Ascending aorta (tissue), 2 donors: ENCODE data around the gene MYMX. TPM values are rescaled to one million over a fixed set of nuclear protein-coding genes. Genes with fewer than 3 reads are reported as not detected.
"Not testable (repeated sequence)": the region's sequence is repeated elsewhere in the genome, so short reads cannot be mapped to it uniquely, and the experiment has no call there.

Source experiments
- DNase-seq, 2 donors: peaks; one replicate each; pipeline ENCODE4 v3.0.0-alpha.2; 2019; ENCODE audit warnings: low spot score in 2 of 2
- H3K27ac ChIP-seq, 2 donors: fragments of 200-600 bp; sonication (generic); one replicate each; pipeline ENCODE4 v1.5.1; 2016 to 2017; ENCODE audit warnings: mild to moderate bottlenecking in 1 of 2
- H3K27me3 ChIP-seq: fragments of 200-600 bp; sonication (generic); one replicate; pipeline ENCODE4 v1.5.1; 2017
- H3K36me3 ChIP-seq, 2 donors: fragments of 200-600 bp; sonication (generic); one replicate each; pipeline ENCODE4 v1.5.1; 2016
- H3K4me1 ChIP-seq, 2 donors: fragments of 200-600 bp; sonication (generic); one replicate each; pipeline ENCODE4 v1.5.1; 2016 to 2017; ENCODE audit warnings: mild to moderate bottlenecking in 1 of 2
- H3K4me3 ChIP-seq, 2 donors: fragments of 200-600 bp; sonication (generic); one replicate each; pipeline ENCODE4 v1.5.1; 2016 to 2017; ENCODE audit warnings: mild to moderate bottlenecking in 1 of 2
- H3K9me3 ChIP-seq, 2 donors: fragments of 200-600 bp; sonication (generic); one replicate each; pipeline ENCODE4 v1.5.1; 2016
- intact Hi-C: fragments of 100-400 bp; cut with DNase I; formaldehyde crosslinking; loops from one replicate; pipeline ENCODE4 v1.15.1; 2023
- total RNA-seq: library from RNA; depleted of rRNA; stranded (reverse); fragments of >200 nt; gene quantifications from one replicate; pipeline ENCODE4 v1.1.0, GENCODE V29; 2016
- TF ChIP-seq, protein P1 (sequence below), 3 experiments: fragments of 200-600 bp in 2 of 3; fragments of 450-650 bp in 1 of 3; sonication (generic) in 2 of 3; IDR thresholded peaks; one replicate each; pipeline ENCODE4 v1.5.1; 2016 to 2019; ENCODE audit warnings: antibody characterized with exemption in 3 of 3, mild to moderate bottlenecking in 1 of 3, moderate library complexity in 1 of 3

MYMX gene
- total RNA-seq, 1 donor from 2014 or later, result 13.9 TPM

DNA sequence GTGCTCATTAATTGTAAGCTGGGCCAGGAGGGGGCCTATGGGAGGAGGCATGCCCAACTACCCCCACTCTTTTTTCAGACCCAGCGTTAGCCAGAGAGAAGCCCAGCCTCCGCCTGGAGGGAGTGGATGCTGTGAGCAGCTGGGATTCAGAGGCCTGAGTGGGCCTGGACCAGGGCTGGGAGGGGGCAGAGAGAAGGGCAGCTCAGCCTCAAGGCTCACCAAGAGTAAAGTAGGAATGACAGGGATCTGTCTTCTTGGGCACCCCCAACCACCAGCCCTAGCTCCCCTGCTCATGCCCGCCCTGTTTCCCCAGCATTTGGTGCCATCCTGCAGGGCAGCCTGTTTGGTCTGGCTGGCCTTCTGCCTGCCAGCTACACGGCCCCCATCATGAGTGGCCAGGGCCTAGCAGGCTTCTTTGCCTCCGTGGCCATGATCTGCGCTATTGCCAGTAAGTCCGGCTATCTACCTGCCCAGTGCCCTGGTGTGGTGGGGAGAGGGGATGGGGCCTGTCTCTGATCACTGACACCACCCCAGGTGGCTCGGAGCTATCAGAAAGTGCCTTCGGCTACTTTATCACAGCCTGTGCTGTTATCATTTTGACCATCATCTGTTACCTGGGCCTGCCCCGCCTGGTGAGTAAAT lies 13.4 kb downstream of the MYMX start:
- intact Hi-C loops, result no loop called here
- H3K4me1 ChIP-seq, result peaks cover 43 to 60% of the 10 kb centered on the region in 2 donors
- H3K4me3 ChIP-seq, result no peak overlapping the region
- TF ChIP-seq, protein P1, sequence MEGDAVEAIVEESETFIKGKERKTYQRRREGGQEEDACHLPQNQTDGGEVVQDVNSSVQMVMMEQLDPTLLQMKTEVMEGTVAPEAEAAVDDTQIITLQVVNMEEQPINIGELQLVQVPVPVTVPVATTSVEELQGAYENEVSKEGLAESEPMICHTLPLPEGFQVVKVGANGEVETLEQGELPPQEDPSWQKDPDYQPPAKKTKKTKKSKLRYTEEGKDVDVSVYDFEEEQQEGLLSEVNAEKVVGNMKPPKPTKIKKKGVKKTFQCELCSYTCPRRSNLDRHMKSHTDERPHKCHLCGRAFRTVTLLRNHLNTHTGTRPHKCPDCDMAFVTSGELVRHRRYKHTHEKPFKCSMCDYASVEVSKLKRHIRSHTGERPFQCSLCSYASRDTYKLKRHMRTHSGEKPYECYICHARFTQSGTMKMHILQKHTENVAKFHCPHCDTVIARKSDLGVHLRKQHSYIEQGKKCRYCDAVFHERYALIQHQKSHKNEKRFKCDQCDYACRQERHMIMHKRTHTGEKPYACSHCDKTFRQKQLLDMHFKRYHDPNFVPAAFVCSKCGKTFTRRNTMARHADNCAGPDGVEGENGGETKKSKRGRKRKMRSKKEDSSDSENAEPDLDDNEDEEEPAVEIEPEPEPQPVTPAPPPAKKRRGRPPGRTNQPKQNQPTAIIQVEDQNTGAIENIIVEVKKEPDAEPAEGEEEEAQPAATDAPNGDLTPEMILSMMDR (IDR thresholded peaks at IDR 0.05), result no peak
- H3K27me3 ChIP-seq, result no peaks in the 10 kb centered on the region
- H3K27ac ChIP-seq, result peak overlapping the region; percentile 80 to 100
- peaks cover 38 to 56% of the 10 kb centered on the region in 2 donors for H3K36me3 ChIP-seq
- no peak for DNase-seq
- H3K9me3 ChIP-seq, result no peaks in the 10 kb centered on the region

DNA sequence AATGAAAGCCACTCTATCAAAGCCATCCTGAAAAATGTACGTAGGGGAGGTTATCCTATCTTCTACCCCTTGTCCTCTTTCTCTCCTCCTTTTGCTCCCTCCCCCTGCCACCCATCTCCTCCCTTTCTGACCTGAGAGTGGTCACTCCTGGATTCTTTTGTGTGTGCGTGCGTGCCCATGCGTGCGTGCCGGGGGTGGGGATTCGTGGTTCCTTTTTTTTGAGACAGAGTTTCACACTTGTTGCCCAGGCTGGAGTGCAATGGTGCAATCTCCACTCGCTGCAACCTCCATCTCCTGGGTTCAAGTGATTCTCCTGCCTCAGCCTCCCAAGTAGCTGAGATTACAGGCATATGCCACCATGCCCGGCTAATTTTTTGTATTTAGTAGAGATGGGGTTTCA lies 14.7 kb downstream of the MYMX start:
- H3K4me3 ChIP-seq, H3K27me3 ChIP-seq, H3K9me3 ChIP-seq, intact Hi-C loops, DNase-seq: not testable (repeated sequence)
- peak overlapping the region; percentile 80 to 100 for H3K27ac ChIP-seq
- peaks cover 34 to 58% of the 10 kb centered on the region in 2 donors for H3K4me1 ChIP-seq
- H3K36me3 ChIP-seq, result peaks cover 42 to 65% of the 10 kb centered on the region in 2 donors

DNA sequence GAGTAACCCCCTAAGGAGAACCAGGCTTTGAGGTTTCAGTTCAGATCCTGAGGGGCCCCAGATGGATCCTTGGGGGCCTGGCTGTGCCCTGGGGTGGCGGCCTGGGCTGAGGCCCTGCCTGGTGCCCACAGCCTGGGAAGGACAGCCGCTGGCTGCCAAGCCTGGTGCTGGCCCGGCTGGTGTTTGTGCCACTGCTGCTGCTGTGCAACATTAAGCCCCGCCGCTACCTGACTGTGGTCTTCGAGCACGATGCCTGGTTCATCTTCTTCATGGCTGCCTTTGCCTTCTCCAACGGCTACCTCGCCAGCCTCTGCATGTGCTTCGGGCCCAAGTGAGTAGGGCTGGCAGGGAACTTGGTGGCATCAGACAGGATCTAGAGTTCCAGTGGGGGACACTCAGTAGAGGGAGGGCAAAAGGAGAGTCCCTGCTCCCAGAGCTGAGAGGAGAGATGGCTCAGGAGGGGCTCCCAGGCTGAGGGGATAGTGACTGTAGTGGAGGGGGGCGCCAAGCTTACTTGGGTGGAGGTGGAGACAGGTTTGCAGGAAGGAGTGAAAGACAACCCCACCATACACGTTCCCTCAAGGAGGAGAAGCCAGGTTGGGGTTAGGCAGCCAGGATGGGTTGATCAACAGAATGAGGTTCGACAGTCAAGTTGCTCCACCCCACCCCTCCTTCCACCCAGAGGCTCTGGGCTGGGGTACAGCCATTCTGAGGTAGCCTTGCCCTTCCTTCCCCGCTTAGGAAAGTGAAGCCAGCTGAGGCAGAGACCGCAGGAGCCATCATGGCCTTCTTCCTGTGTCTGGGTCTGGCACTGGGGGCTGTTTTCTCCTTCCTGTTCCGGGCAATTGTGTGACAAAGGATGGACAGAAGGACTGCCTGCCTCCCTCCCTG lies 16.2 kb downstream of the MYMX start:
- no peaks in the 10 kb centered on the region for H3K27me3 ChIP-seq
- H3K9me3 ChIP-seq, result no peaks in the 10 kb centered on the region
- TF ChIP-seq, protein P1 (IDR thresholded peaks at IDR 0.05), result no peak
- H3K4me1 ChIP-seq, result peaks cover 26 to 58% of the 10 kb centered on the region in 2 donors
- no peak for DNase-seq
- peak overlapping the region in 1 of 2 donors; percentile 18 for H3K4me3 ChIP-seq
- peaks cover 42 to 65% of the 10 kb centered on the region in 2 donors for H3K36me3 ChIP-seq
- peak overlapping the region; percentile 80 to 100 for H3K27ac ChIP-seq
- intact Hi-C loops, result no loop called here

DNA sequence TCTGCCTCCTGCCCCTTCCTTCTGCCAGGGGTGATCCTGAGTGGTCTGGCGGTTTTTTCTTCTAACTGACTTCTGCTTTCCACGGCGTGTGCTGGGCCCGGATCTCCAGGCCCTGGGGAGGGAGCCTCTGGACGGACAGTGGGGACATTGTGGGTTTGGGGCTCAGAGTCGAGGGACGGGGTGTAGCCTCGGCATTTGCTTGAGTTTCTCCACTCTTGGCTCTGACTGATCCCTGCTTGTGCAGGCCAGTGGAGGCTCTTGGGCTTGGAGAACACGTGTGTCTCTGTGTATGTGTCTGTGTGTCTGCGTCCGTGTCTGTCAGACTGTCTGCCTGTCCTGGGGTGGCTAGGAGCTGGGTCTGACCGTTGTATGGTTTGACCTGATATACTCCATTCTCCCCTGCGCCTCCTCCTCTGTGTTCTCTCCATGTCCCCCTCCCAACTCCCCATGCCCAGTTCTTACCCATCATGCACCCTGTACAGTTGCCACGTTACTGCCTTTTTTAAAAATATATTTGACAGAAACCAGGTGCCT lies 16.9 kb downstream of the MYMX start:
- no peaks in the 10 kb centered on the region for H3K9me3 ChIP-seq
- peak overlapping the region; percentile 80 to 100 for H3K27ac ChIP-seq
- no peaks in the 10 kb centered on the region for H3K27me3 ChIP-seq
- H3K36me3 ChIP-seq, result peaks cover 42 to 59% of the 10 kb centered on the region in 2 donors
- H3K4me1 ChIP-seq, result peaks cover 26 to 58% of the 10 kb centered on the region in 2 donors
- H3K4me3 ChIP-seq, result peak overlapping the region in 1 of 2 donors; percentile 18
- DNase-seq, result no peak
- TF ChIP-seq, protein P1 (IDR thresholded peaks at IDR 0.05), result no peak
- intact Hi-C loops, result loop anchor here (1.0 kb wide), 2 partner anchors 10 to 61 kb away; partner anchors contain the start of gene SLC29A1

DNA sequence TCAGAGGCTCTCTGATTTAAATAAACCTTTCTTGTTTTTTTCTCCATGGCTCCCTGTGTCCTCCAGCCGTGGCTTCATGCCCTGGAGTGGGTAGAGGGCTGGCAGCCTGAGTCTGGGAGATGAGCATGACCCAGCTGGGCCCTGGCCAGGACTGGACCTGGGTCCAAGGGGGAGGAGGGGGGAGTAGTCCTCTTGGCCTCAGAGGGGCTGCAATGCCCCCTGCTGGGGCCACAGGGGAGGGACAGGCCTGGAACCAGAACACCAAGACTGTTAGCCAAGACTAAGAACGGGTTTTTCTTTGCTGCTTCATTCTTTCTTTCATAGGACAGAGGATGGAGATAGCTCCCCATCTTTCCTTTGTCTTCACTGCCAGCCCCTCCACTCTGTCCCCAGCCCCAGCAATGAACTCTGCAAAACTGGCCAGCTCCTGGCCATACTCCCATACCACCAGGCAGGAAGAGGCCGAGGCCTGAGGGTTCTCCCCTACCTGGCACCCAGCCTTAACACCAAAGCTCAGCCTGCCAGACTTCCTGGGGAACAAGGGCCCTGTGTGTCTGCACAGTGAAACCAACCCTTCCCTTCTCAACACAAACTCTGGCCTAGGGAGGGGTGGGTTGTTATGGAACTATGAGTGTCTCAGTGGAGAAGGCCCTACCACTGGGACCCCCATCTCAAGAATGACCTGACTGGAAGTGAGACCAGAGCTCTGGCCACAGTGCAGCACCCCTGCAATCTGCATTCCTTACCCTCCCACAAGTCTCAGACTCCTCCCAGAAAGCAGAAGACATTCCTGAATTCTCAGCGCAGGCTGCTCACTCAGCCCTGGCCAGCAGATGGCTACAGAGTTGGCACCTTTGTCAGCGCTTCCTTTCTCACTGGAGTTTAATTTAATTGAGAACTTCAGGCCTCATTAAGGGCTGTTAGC lies 17.6 kb downstream of the MYMX start:
- Histone ChIP-seq H3K27ac (peak overlapping the region; percentile 80 to 100), H3K36me3 (peaks cover 40 to 52% of the 10 kb centered on the region in 2 donors), H3K4me3 (peak overlapping the region in 1 of 2 donors; percentile 18), H3K9me3 (no peaks in the 10 kb centered on the region), H3K27me3 (no peaks in the 10 kb centered on the region), H3K4me1 (peaks cover 26 to 55% of the 10 kb centered on the region in 2 donors)
- intact Hi-C loops, result loop anchor here (1.0 to 5.0 kb wide), 3 partner anchors 11 to 607 kb away; partner anchors contain the start of genes GTPBP2 and SLC29A1
- TF ChIP-seq, protein P1 (IDR thresholded peaks at IDR 0.05), result peak; percentile 86 to 88 (median 87)
- peak; percentile 76 to 95 for DNase-seq
